Loucy (cell line): ENCODE results near the gene ADSL.

ENCODE experiments used
- H2AFZ ChIP-seq: fragments of 200-600 bp; sonication (generic); 2 replicates; pipeline ENCODE4 v1.6.0; 2016; ENCODE audit warnings: antibody characterized with exemption, mild to moderate bottlenecking, low read length, moderate library complexity
- H3F3A ChIP-seq: fragments of 200-600 bp; 2 replicates; pipeline ENCODE4 v1.6.0; 2016; ENCODE audit warnings: antibody characterized with exemption, low read depth, mild to moderate bottlenecking
- H3K27me3 ChIP-seq: fragments of 200-600 bp; sonication (generic); 2 replicates; pipeline ENCODE4 v1.6.1; 2014; ENCODE audit warnings: low read length, mild to moderate bottlenecking; ENCODE audit not compliant: insufficient read depth, poor library complexity, severe bottlenecking
- H3K36me3 ChIP-seq: fragments of 200-600 bp; sonication (generic); 2 replicates; pipeline ENCODE4 v1.6.1; 2016; ENCODE audit warnings: low read length; ENCODE audit not compliant: insufficient read depth
- H3K4me1 ChIP-seq: fragments of 200-600 bp; sonication (generic); 2 replicates; pipeline ENCODE4 v1.5.1; 2014; ENCODE audit warnings: low read length, mild to moderate bottlenecking; ENCODE audit not compliant: insufficient read depth, poor library complexity, severe bottlenecking
- H3K4me2 ChIP-seq: fragments of 200-600 bp; sonication (generic); 2 replicates; pipeline ENCODE4 v1.6.0; 2014; ENCODE audit warnings: antibody characterized with exemption, low read length, low read depth, mild to moderate bottlenecking; ENCODE audit not compliant: poor library complexity, severe bottlenecking
- H3K4me3 ChIP-seq: fragments of 200-600 bp; sonication (generic); 2 replicates; pipeline ENCODE4 v1.5.1; 2014; ENCODE audit warnings: low read length, mild to moderate bottlenecking, mixed read lengths; ENCODE audit not compliant: poor library complexity, severe bottlenecking
- H3K79me2 ChIP-seq: fragments of 200-600 bp; sonication (generic); 2 replicates; pipeline ENCODE4 v1.6.1; 2014; ENCODE audit warnings: low read length; ENCODE audit not compliant: insufficient read depth
- H3K9ac ChIP-seq: fragments of 200-600 bp; sonication (generic); 2 replicates; pipeline ENCODE4 v1.6.0; 2014; ENCODE audit warnings: mild to moderate bottlenecking, low read depth, low read length, moderate library complexity; ENCODE audit not compliant: poor library complexity, severe bottlenecking
- H3K9me2 ChIP-seq: fragments of 200-600 bp; sonication (generic); replicated peaks from 2 replicates; pipeline ENCODE4 v1.6.1; 2016; ENCODE audit warnings: low read depth, low read length, mixed read lengths
- H3K9me3 ChIP-seq: fragments of 200-600 bp; sonication (generic); 2 replicates; pipeline ENCODE4 v1.6.1; 2014; ENCODE audit warnings: mild to moderate bottlenecking, antibody characterized with exemption, low read length, low read depth; ENCODE audit not compliant: insufficient read depth
- H4K20me1 ChIP-seq: fragments of 200-600 bp; sonication (generic); 2 replicates; pipeline ENCODE4 v1.6.0; 2014; ENCODE audit warnings: antibody characterized with exemption, low read length, mild to moderate bottlenecking; ENCODE audit not compliant: insufficient read depth, poor library complexity, severe bottlenecking
- EZH2phosphoT487 ChIP-seq: fragments of 200-600 bp; IDR thresholded peaks from 2 replicates; pipeline ENCODE4 v1.6.1; 2018; ENCODE audit warnings: antibody characterized with exemption, mild to moderate bottlenecking, moderate library complexity, borderline replicate concordance
- TF ChIP-seq, protein P1 (sequence below): fragments of 200-600 bp; sonication (generic); conservative IDR thresholded peaks from 2 replicates; pipeline ENCODE4 v1.5.1; 2014; ENCODE audit warnings: mild to moderate bottlenecking, antibody characterized with exemption, low read length

Gene ADSL

DNA sequence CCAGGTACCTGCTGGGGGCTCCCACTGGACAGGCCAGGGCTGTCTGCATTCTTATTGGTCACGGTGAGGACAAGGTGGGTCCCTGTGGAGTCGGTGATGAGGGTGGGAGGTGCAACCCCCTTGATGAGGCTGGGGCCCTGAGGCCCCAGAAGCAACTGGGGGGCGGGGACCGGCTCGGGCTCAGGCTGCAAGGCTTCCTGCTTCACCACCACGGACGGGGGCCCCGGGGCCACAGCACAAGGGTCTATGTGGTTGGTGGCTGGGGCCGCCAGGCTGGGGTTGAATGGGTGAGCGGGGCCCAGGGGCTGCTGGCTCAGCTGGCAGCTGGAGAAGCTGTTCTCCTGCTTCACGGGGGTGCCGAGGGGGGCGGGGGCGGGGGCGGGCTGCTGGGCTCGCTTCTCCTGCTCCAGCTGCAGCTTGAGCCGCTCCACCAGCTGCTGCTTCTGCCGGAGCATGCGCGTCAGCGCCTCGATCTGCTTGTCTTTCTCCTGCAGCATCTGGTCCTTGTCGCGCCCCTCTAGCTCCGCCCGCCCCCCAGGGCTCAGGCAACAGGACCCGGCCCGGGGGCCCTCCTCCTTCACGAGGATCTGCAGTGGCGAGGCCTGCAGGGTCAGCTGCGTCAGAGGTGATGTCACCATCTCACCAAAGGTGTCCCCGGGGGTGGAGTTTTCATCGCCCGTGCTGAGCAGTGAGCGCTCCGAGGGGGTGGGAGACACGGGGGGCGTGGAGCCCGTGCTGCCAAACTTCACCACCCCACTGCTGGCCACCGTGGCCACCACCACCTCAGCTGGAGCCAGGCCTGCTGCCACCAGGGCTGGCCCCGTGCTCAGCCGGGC, 72.3 kb downstream of the ADSL start:
- H3F3A ChIP-seq: no peaks in the 10 kb centered on the region
- no peaks in the 10 kb centered on the region for H3K27me3 ChIP-seq
- no peak overlapping the region for H3K9ac ChIP-seq
- H3K9me3 ChIP-seq: no peaks in the 10 kb centered on the region
- no peaks in the 10 kb centered on the region for H3K79me2 ChIP-seq
- H4K20me1 ChIP-seq: no peaks in the 10 kb centered on the region
- H3K4me1 ChIP-seq: peaks cover 9% of the 10 kb centered on the region
- peaks cover 75% of the 10 kb centered on the region; the same call in 1 of the 2 replicates for H3K36me3 ChIP-seq
- no peak overlapping the region for H3K4me3 ChIP-seq
- no peak overlapping the region for H2AFZ ChIP-seq
- no peaks in the 10 kb centered on the region for H3K9me2 ChIP-seq
- H3K4me2 ChIP-seq: no peak overlapping the region
- TF ChIP-seq, protein P1, sequence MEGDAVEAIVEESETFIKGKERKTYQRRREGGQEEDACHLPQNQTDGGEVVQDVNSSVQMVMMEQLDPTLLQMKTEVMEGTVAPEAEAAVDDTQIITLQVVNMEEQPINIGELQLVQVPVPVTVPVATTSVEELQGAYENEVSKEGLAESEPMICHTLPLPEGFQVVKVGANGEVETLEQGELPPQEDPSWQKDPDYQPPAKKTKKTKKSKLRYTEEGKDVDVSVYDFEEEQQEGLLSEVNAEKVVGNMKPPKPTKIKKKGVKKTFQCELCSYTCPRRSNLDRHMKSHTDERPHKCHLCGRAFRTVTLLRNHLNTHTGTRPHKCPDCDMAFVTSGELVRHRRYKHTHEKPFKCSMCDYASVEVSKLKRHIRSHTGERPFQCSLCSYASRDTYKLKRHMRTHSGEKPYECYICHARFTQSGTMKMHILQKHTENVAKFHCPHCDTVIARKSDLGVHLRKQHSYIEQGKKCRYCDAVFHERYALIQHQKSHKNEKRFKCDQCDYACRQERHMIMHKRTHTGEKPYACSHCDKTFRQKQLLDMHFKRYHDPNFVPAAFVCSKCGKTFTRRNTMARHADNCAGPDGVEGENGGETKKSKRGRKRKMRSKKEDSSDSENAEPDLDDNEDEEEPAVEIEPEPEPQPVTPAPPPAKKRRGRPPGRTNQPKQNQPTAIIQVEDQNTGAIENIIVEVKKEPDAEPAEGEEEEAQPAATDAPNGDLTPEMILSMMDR: no peak
- TF ChIP-seq EZH2phosphoT487: no peak

DNA sequence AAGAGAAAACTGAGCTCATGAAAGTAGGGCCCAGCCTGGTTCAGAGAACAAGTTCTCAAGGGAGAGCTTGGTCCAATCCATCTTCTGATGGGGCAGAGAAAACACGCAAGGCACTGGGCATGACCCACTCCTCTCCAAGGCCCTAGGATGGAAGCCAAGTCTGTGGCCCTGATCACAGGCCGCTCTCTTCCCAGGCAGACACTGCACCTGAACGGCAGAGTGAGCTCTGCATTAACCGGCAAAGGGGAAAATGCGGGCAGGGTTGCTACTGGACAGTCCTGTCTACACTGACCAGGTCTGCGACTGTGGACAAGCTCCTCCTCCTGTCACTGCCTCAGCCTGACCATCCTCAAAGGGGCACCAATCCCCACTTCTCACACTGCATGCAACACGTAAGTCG, 73.4 kb downstream of the ADSL start:
- Histone ChIP-seq H2AFZ (no peak overlapping the region), H3K9ac (no peak overlapping the region), H3K4me2 (no peak overlapping the region), H3K9me2 (no peaks in the 10 kb centered on the region), H3K9me3 (no peaks in the 10 kb centered on the region), H3F3A (no peaks in the 10 kb centered on the region), H3K4me3 (no peak overlapping the region), H3K4me1 (peaks cover 9% of the 10 kb centered on the region), H4K20me1 (no peaks in the 10 kb centered on the region), H3K36me3 (peaks cover 83% of the 10 kb centered on the region; the same call in 1 of the 2 replicates), H3K27me3 (no peaks in the 10 kb centered on the region), H3K79me2 (no peaks in the 10 kb centered on the region)
- no peak for TF ChIP-seq EZH2phosphoT487
- TF ChIP-seq, protein P1: no peak

- no peaks in the 10 kb centered on the region for H4K20me1 ChIP-seq
- no peak overlapping the region for H2AFZ ChIP-seq
- no peak overlapping the region for H3K4me2 ChIP-seq
- no peaks in the 10 kb centered on the region for H3K79me2 ChIP-seq
- peaks cover 7% of the 10 kb centered on the region for H3K4me1 ChIP-seq
- peaks cover 88% of the 10 kb centered on the region; the same call in 1 of the 2 replicates for H3K36me3 ChIP-seq
- no peak overlapping the region for H3K4me3 ChIP-seq
- no peak overlapping the region for H3K9ac ChIP-seq
- no peaks in the 10 kb centered on the region for H3K9me3 ChIP-seq
- no peak for TF ChIP-seq EZH2phosphoT487
- TF ChIP-seq, protein P1: no peak
- H3F3A ChIP-seq: no peaks in the 10 kb centered on the region
- no peaks in the 10 kb centered on the region for H3K27me3 ChIP-seq
- no peaks in the 10 kb centered on the region for H3K9me2 ChIP-seq
These were observed 74.2 kb downstream of the ADSL start for GRCh38 chr22:40420341-40421081.
